GM12872 (cell line): Measurements from ENCODE around the gene CLRN3.

Experiments
- TF ChIP-seq, protein P1 (sequence below): IDR thresholded peaks from 3 replicates; pipeline ENCODE4 v1.5.1; 2011; ENCODE audit warnings: low read depth, mild to moderate bottlenecking, low read length, moderate library complexity; ENCODE audit not compliant: insufficient read depth

Gene CLRN3

DNA sequence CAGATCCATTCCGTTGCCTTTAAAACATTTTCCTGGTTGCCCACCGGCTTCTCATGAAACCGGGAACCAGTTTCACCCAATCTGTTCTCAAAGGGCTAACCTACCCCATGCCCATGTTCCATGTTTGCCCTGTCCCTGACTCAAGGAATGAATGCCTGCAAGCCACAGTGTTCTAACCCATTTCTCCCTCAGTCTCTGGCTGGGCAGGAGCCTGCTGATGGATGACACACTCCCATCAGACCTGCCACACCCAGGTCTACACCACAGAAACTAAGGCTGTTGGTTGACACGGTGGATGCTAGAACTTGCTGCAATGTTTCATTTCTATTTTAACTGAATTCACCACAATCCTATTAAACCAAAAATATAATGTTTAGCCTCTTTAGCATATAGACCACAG is 15.6 kb downstream of the CLRN3 start:
- TF ChIP-seq, protein P1, sequence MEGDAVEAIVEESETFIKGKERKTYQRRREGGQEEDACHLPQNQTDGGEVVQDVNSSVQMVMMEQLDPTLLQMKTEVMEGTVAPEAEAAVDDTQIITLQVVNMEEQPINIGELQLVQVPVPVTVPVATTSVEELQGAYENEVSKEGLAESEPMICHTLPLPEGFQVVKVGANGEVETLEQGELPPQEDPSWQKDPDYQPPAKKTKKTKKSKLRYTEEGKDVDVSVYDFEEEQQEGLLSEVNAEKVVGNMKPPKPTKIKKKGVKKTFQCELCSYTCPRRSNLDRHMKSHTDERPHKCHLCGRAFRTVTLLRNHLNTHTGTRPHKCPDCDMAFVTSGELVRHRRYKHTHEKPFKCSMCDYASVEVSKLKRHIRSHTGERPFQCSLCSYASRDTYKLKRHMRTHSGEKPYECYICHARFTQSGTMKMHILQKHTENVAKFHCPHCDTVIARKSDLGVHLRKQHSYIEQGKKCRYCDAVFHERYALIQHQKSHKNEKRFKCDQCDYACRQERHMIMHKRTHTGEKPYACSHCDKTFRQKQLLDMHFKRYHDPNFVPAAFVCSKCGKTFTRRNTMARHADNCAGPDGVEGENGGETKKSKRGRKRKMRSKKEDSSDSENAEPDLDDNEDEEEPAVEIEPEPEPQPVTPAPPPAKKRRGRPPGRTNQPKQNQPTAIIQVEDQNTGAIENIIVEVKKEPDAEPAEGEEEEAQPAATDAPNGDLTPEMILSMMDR: no peak

DNA sequence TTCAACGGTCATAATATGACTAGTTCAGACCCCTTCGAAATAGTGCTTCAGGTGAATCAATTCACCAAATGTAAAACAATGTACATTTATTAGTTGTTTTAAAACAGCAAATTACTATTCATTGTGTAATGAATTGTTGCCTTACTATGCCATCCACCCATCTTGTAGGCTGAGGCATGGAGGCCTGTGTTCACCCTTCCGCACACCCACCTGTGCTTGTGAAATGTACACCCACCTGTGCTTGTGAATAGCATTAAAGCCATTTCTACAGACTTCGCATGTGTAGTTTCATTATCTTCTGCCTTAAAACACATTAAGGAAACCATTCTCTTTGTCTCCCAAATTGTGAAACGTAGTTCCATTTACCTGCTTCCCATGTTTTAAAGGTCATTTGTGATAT is 16.8 kb downstream of the CLRN3 start:
- TF ChIP-seq, protein P1: no peak

DNA sequence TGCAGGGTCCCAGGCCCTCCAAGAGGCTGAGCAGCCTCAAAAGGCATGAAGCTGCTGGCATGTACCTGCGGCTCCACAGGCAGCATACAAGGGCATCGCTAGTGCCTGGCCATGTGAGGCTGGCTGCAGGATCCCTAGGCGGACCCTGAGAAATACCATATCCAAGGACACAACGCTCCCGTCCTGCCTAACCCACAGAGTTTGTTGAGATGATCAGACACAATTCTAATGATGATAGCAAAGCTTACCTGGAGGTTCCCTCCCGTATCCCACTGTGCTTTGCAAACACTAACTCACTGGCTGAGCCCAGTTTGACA is 17.3 kb downstream of the CLRN3 start:
- TF ChIP-seq, protein P1: no peak

DNA sequence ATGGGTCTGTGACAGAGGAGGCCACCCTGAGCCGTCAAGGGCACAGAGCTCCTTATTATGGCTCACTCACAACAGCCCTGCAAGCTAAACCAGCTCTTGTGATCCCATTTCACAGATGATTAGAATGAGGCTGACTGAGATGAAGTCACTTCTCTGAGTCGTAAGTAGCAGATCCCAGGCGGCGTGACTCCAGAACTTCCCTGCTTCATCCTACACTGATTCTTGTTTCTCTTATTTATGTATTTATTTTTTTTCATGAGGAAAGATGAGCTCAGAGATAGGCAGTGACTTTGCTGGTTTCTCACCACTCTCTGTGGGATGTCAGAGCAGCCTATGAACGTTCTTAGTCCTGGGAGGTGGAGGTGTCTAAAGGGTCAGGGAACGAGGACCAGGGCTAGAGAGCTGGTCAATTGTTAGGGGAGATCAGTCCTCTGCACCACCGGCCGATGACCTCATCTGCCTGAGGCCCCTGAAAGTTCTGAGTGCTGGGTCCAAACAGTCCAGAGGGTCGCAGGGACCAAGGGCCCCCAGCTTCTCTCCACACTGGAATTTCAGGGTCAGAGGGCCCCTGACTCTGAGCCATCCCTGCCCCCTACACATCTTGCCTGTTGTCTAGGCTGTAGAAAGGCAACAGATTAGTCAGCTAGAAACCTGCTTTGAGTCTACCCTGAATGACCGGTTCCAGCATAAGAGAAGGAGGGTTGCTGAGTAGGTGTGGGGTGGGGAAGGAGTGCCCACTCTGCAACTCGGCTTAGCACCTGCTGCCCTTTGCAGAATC is 17.9 kb downstream of the CLRN3 start:
- TF ChIP-seq, protein P1: no peak

DNA sequence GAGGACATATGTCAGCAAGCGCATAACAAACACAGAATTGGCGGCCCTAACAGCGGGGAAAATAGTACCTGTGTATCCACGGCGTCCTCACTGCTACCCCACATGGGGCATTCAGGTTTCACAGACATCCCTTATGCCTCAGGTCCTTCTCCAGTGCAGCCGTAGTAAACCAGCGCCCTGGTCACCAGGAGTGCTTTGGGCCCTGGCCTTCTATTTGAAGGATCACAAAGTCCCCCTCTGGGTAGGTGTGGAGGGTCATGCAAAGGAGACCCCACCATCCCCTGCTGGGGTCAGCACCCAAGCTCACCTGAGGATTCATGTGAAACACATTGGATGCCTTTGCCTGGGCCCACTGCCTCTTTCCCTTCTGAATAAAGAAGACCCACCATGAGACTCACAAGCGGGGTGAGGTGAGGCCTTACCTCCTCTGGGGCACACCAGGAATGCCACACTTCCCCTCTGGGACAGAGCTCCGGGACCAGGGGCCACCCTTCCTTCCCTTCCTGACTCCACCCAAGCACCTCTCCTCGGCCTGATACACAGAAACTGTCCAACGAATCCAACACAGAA is 18.8 kb downstream of the CLRN3 start:
- TF ChIP-seq, protein P1: no peak

DNA sequence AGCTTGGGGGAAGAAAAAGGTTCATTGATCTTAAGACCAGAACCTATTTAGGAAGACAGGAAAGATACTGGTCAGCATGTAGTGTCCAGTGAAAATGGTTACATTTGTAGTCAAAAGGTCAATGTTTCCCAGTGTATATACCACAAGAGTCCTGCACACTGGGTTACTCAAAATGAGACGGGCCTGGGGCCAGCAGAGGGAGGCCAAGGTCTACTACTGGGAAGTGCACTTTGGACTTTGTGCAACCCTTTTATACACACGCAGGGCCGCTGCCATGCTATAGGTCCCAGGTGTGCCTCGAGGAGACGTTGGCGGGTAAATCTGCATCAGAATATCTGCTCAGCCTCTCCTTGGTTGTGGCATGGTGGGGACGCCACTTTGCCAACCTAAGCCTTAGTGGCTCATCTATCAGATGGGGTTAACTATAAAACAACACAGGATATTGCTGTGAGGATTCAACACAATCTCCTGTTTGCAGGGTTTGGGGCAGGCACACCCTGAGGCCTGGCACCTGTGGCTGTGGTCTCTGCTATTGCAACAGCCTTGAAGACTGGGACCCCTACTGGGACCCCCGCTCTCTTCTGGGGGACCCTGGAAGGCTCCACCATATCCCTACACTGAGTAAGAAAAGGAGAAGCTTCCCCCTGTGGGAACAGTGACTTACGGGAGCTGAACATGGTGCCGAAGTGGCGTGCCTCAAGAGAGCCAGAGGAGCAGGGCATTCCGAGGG is 19.7 kb downstream of the CLRN3 start:
- TF ChIP-seq, protein P1: 0 out of 3 replicates have a peak, but pooled peaks have one; percentile 8

DNA sequence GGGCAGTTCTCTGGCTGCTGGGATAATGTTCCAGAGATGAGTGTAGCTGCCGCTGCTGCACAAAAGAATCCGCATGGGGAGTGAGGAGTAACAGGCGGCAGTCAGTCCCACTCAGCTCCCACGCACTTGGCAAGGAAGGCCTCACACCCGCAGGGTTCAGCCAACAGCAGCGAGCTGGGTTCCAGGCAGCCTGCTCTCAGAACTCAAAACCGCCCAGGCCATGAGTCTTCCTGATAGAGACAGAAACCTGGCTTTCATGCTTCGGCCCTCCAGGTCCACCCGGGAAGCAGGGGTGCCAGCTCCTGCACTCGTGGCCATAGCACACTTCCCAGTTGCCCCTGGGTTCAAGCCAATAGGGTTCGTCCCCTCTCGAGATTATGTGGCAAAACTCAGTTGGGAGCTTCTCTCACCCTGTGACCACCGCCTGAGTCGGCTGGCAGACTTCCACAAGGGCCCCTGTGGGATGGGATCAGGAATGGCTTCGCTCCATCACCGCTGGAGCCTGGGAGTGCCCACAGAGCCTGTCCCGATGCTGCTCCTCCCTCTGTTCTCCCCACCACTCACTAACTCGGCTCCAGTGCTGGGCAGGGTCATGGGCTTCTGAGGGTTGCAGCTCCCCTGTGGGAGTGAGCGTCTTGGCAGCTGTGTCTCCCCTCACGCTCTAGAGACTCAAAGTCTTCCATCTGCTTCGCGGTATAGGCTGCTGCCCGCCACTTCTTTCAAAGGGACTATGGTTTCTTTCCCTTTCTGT is 20.6 kb downstream of the CLRN3 start:
- TF ChIP-seq, protein P1: no peak
